ENCODE results near the gene APOC3.

GRCh38 chr11:116790167-116791001, 39.3 kb upstream of the APOC3 start:
- TF ChIP-seq CTCF (IDR thresholded peaks at IDR 0.05; ENCODE audit: low read depth, low read length, missing input control), result no peak
- TF ChIP-seq RAD21 (IDR thresholded peaks at IDR 0.05), result no peak
- TF ChIP-seq YY1 (IDR thresholded peaks at IDR 0.05), result no peak
- TF ChIP-seq EGR1 (IDR thresholded peaks at IDR 0.05; ENCODE audit: low read depth in 2 of 2), result no peak
- no peak for TF ChIP-seq MAX (IDR thresholded peaks at IDR 0.05)
- TF ChIP-seq ZBTB33 (IDR thresholded peaks at IDR 0.05), result no peak

Data from liver (tissue), 3 donors.